ENCODE results near the gene DENND4B.

DENND4B gene

GRCh38 chr1:153945795-153946621 lies 510 bp downstream of the DENND4B start:
- peak; percentile 56 for DNase-seq (ENCODE audit: low read depth)

GRCh38 chr1:153945131-153945794 lies 1.3 kb downstream of the DENND4B start:
- DNase-seq (ENCODE audit: low read depth) = no peak

DNA sequence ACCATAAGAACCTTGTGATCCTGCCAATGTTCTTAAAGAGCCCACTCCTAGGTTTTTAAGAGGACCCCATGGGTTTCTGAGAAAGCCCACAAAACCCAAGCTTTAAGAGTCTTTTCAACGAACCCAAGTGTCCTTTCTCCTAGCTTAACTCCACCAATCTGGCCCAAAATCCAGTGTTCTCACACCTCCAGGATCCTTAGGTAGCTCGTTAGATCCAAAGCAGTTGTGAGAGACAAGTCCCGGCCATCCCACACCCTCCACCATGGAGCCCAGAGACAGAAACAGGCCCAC lies 1.7 kb downstream of the DENND4B start:
- DNase-seq (ENCODE audit: low read depth) = no peak

- DNase-seq (ENCODE audit: low read depth) = no peak
These were observed 2.3 kb downstream of the DENND4B start for GRCh38 chr1:153944005-153944826.

- no peak for DNase-seq (ENCODE audit: low read depth)
These were observed 3.6 kb downstream of the DENND4B start for GRCh38 chr1:153942766-153943549.

DNA sequence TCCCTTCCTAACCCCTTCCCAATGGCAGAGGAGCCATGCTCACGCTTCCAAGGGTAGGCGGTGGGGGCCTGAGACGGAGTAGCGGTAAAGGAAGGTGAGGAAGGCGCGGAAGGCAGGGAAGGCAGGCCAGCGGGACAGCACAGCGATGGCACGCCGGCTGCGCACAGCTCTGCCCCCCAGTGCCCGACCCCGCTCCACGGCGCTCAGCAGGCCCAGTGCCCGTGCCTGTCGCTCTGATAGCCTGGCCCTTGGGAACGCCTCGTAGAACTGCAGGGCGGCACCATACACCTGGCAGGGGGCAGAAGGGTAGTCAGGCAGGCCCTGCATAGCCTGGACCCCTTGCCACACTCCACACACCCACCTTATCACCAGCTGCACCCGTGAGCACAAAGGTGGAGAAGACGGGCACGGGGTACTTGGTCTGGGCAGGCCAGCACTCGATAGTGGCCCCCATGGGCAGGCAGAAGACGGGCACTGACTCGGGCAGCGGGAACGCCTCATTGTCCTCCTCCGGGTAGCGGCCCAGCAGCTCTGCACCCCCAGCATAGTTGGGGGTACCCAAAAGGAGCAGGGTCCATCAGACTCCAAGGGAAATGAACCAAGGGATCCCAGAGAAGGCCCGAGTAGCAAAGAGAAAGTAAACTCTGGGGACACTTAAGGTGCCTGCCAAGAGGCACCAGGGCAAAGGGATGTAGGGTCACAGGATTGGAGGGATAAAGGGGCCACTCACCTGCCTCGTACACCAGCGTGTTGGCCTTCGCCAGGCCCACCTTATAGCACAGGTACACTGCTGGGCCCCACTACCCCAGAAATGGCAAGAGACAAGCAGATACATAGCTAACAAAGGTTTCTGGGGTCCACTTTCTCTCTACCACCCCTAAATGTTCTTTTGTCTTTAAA lies 4.4 kb downstream of the DENND4B start:
- no peak for DNase-seq (ENCODE audit: low read depth)

DNA sequence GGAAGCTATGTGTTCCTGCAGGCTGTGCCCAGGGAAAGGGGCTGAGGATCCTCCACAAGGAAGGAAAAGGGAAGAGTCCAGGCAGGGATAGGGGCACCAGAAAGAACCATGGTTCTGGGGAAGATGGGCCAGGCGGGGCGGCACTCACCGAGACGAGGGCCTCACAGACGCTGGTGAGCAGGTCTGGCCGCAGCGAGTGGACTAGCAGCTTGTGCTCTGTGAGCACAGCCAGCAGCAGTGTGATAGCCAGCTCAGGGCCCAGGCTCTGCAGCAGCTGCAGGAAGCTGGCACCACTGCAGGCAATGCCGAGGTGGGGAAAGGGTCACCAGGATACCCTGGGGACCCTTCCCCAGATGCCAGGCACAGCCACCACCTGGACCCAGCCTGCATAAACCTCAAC lies 5.8 kb downstream of the DENND4B start:
- DNase-seq (ENCODE audit: low read depth) = no peak

GRCh38 chr1:153939476-153939875 lies 7.0 kb downstream of the DENND4B start:
- no peak for DNase-seq (ENCODE audit: low read depth)

GRCh38 chr1:153938996-153939395 lies 7.5 kb downstream of the DENND4B start:
- DNase-seq (ENCODE audit: low read depth) = no peak

- no peak for DNase-seq (ENCODE audit: low read depth)
These were observed 9.2 kb downstream of the DENND4B start for GRCh38 chr1:153937331-153937730.

DNA sequence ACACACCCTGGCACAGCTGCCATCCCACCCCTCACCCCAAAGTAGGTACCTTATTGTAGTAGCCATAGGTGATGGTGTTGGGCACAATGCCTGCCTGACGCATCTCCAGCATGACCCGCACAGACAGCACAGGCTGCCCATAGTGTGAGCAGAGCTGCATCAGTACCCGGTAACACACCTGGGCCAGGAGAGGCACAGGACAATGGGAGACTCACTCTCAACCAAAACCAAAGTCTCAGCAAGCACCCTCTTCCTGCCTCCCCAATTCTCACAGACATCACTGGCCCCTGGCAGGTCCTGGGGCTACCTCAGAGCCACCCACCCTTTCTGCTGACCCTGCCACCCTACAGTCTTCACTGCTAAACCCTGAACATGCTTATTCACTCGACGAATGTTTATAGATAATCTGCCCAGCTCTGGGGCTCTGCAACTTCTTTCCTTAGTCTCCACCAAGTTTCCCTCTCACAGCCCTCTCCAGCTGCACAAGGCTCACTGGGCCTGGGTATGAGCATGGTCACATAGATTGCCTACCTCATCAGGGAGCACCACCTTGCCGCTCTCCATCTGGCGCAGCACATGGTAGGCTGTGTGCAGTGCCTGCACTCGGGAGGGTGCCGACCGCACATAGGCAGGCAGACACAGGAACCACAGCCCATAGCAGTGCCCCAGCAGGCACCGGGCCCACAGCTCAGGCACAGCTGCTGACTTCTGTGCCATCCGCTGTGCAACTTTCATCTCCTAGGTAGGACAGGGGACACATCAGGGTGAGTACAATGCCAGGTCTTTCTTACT lies 10.3 kb downstream of the DENND4B start:
- no peak for DNase-seq (ENCODE audit: low read depth)

DNA sequence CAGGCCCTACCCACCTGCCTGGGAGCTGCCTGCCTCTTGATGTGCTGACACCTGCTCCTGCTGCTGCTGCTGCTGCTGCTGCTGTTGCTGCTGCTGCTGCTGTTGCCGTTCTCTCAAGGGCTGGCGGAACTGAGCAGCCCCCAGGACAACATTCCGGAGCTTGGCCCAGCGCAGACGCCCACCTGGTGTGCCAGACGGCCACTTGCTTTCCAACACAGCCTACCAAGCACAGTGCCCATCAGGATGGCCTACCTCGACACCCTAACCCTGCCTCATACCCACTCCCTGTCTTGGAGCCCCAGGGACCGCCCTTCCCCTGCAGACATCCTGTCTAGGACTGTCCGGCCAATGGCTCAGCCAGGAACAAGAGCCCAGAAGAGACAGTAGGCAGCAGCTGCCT lies 11.8 kb downstream of the DENND4B start:
- no peak for DNase-seq (ENCODE audit: low read depth)

DNA sequence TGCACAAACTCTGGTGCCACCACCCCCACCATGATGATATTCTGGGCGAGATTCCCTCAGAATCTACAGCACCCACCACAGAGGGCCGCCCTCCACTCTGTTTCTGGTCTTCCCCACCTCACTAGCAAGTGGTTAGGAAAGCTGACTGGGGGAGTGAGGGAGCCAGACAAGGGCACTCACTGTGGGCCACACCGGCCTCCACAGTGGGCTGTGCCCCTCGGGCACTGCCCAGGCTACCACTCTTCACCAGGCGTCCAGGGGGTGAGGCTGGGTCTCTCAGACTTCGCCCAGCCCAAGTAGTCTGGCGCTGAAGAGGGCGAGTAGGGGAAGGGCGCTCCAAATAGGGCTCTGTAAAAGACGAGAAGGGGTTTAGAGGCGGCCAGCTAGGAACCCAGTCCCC lies 12.6 kb downstream of the DENND4B start:
- no peak for DNase-seq (ENCODE audit: low read depth)

GRCh38 chr1:153933430-153933829 lies 13.1 kb downstream of the DENND4B start:
- no peak for DNase-seq (ENCODE audit: low read depth)

GRCh38 chr1:153932156-153933131 lies 14.1 kb downstream of the DENND4B start:
- DNase-seq (ENCODE audit: low read depth) = no peak

GRCh38 chr1:153929981-153930948 lies 16.3 kb downstream of the DENND4B start:
- DNase-seq (ENCODE audit: low read depth) = no peak

DNA sequence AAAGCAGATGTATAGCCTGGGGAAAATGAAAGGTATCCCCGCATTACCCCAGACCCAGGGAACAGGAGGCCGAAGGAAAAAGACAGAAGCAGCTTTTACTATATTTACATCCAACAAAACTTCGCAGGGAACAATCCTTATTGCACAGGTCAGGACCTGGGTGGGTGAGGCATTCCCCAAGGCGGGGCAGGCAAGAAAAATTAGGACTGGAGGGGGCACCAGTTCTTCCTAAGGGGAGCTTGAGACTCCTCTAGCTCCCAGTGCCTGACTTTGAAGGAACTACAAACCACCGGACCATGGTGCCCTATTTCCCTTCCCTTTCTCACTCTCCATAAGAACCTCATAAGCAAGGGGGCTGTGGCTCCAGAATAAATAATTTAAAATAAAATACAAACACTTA lies 17.1 kb downstream of the DENND4B start:
- DNase-seq (ENCODE audit: low read depth) = no peak

DNA sequence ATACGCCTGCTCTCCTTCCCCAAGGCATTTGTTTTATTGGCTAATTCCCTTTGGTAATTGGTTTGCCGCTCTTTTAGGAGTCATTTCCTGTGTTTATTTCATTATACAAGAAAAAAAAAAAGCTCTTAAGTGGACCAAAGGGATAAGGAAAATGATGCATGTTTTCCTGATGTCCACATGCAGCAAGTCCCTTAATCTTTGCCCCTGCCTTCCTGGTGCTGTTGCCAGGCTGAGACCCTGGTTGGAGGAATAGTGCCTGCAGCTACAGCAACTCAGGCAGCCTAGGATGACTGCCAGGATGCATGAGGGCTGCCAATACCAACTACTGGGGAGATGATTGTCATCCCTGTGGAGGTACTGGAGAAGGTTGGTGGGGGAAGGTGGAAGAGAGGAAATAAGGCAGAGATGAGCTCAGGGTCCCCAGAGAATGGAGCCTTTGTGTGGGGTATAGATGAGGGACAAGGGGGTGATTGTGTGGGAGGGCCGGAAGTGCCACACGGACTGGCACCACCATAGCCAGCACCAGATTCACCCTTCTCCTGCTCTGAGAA lies 17.7 kb downstream of the DENND4B start:
- DNase-seq (ENCODE audit: low read depth) = no peak

Data from stromal cell of bone marrow (primary cell).